H1 (cell line): Measurements from ENCODE around the gene QSOX2. TPM values are rescaled to one million over a fixed set of nuclear protein-coding genes. Genes with fewer than 3 reads are reported as not detected.

Experiments
- CTCF ChIA-PET: fragments of 300-600 bp; sonication (Branson Sonifier 250); formaldehyde crosslinking; loops from one replicate; lab custom pipeline; 2021; ENCODE audit not compliant: partially characterized antibody; lab: Charles Lee
- POLR2A ChIA-PET: fragments of 300-600 bp; sonication (Branson Sonifier 250); formaldehyde crosslinking; loops from one replicate; lab custom pipeline; 2021; ENCODE audit warnings: inconsistent platforms; ENCODE audit not compliant: partially characterized antibody; lab: Charles Lee
- DNase-seq, 2 experiments: peaks; one replicate each; pipeline versions ENCODE4 v3.0.0 to v3.0.0-alpha.2; 2010 to 2022; ENCODE audit warnings: low spot score in 2 of 2, low read depth in 1 of 2, mixed read lengths in 1 of 2
- FAIRE-seq: peaks from 2 replicates; lab custom pipeline; 2011; peaks lifted over from hg19 to GRCh38; lab: Jason Lieb, UNC
- H2AFZ ChIP-seq: 2 replicates; pipeline ENCODE4 v1.8.1; 2012; ENCODE audit warnings: low read length, inconsistent platforms
- H2AK5ac ChIP-seq: 2 replicates; pipeline ENCODE4 v1.6.1; 2013; ENCODE audit warnings: low read depth, low read length
- H2BK120ac ChIP-seq: replicated peaks from 2 replicates; pipeline ENCODE3; 2013; ENCODE audit warnings: low read depth, low read length, inconsistent platforms
- H2BK12ac ChIP-seq: 2 replicates; pipeline ENCODE4 v1.6.1; 2013; ENCODE audit warnings: low read depth, low read length
- H2BK15ac ChIP-seq: 2 replicates; pipeline ENCODE4 v1.6.1; 2013; ENCODE audit warnings: low read length
- H2BK20ac ChIP-seq: 2 replicates; pipeline ENCODE4 v1.6.1; 2013; ENCODE audit warnings: low read length
- H2BK5ac ChIP-seq: 2 replicates; pipeline ENCODE4 v1.6.1; 2013; ENCODE audit warnings: low read depth, low read length
- H3K14ac ChIP-seq: 2 replicates; pipeline ENCODE4 v1.6.1; 2013; ENCODE audit warnings: inconsistent platforms; ENCODE audit not compliant: insufficient read length
- H3K18ac ChIP-seq: 2 replicates; pipeline ENCODE4 v1.6.1; 2013; ENCODE audit warnings: low read length; ENCODE audit errors: extremely low read depth
- H3K23ac ChIP-seq: 2 replicates; pipeline ENCODE4 v1.6.1; 2013; ENCODE audit warnings: inconsistent platforms; ENCODE audit not compliant: insufficient read length
- H3K23me2 ChIP-seq: 2 replicates; pipeline ENCODE4 v1.6.1; 2013; ENCODE audit warnings: low read depth, low read length
- H3K27ac ChIP-seq: 2 replicates; pipeline ENCODE4 v1.6.1; 2011; ENCODE audit warnings: low read depth, low read length, inconsistent platforms
- H3K27me3 ChIP-seq, 4 experiments: replicated peaks in 1 of 4; 1 replicate in 1 of 4; 2 replicates in 3 of 4; pipeline versions ENCODE4 v1.6.1 to v1.8.1; 2011 to 2013; ENCODE audit warnings: low read length in 3 of 4, mild to moderate bottlenecking in 3 of 4, inconsistent platforms in 2 of 4, mixed read lengths in 2 of 4, moderate library complexity in 1 of 4; ENCODE audit not compliant: control insufficient read depth in 3 of 4, insufficient read depth in 3 of 4; ENCODE audit errors: extremely low read depth in 1 of 4
- H3K36me3 ChIP-seq, 4 experiments: 2 replicates each; pipeline versions ENCODE4 v1.6.1 to v1.8.1; 2011 to 2013; ENCODE audit warnings: mild to moderate bottlenecking in 4 of 4, low read length in 3 of 4, moderate library complexity in 2 of 4, control low read depth in 1 of 4, inconsistent platforms in 1 of 4; ENCODE audit not compliant: insufficient read depth in 4 of 4, control insufficient read depth in 2 of 4
- H3K4ac ChIP-seq: replicated peaks from 2 replicates; pipeline ENCODE3; 2013; ENCODE audit warnings: low read length, low read depth, mixed read lengths, inconsistent platforms; ENCODE audit not compliant: insufficient read length
- H3K4me1 ChIP-seq, 4 experiments: replicated peaks in 1 of 4; 1 replicate in 1 of 4; 2 replicates in 3 of 4; pipeline versions ENCODE4 v1.6.1 to v1.8.1; 2011 to 2013; ENCODE audit warnings: low read length in 3 of 4, inconsistent platforms in 2 of 4, mixed read lengths in 1 of 4; ENCODE audit not compliant: insufficient read depth in 4 of 4, control insufficient read depth in 3 of 4
- H3K4me2 ChIP-seq, 2 experiments: 2 replicates each; pipeline versions ENCODE4 v1.6.1 to v1.8.1; 2011 to 2013; ENCODE audit warnings: low read depth in 2 of 2, low read length in 2 of 2, control low read depth in 1 of 2, inconsistent platforms in 1 of 2, mild to moderate bottlenecking in 1 of 2; ENCODE audit not compliant: insufficient read depth in 1 of 2
- H3K4me3 ChIP-seq, 4 experiments: fragments of 200-600, 300-600 bp in 1 of 4; sonication (generic), shearing (Covaris generic), sonication (Bioruptor Twin) in 1 of 4; 2 replicates each; pipeline versions ENCODE4 v1.5.1 to v1.8.1; 2011 to 2016; ENCODE audit warnings: low read length in 4 of 4, low read depth in 3 of 4, control low read depth in 2 of 4, inconsistent platforms in 2 of 4, mild to moderate bottlenecking in 2 of 4, mixed read lengths in 1 of 4, moderate library complexity in 1 of 4; ENCODE audit not compliant: insufficient read depth in 2 of 4; ENCODE audit errors: extremely low read depth in 1 of 4
- H3K56ac ChIP-seq: replicated peaks from 2 replicates; pipeline ENCODE3; 2013; ENCODE audit warnings: low read depth, mild to moderate bottlenecking, mixed read lengths, low read length, inconsistent platforms; ENCODE audit not compliant: insufficient read length
- H3K79me1 ChIP-seq: 2 replicates; pipeline ENCODE4 v1.6.1; 2013; ENCODE audit warnings: low read depth, low read length, control low read depth
- H3K79me2 ChIP-seq, 2 experiments: 2 replicates each; pipeline versions ENCODE4 v1.6.1 to v1.8.1; 2012 to 2013; ENCODE audit warnings: low read length in 2 of 2, mild to moderate bottlenecking in 2 of 2, inconsistent platforms in 1 of 2; ENCODE audit not compliant: insufficient read depth in 2 of 2, control insufficient read depth in 1 of 2
- H3K9ac ChIP-seq, 4 experiments: replicated peaks in 1 of 4; 1 replicate in 1 of 4; 2 replicates in 3 of 4; pipeline versions ENCODE4 v1.6.1 to v1.8.1; 2011 to 2013; ENCODE audit warnings: low read depth in 3 of 4, low read length in 3 of 4, control low read depth in 2 of 4, mild to moderate bottlenecking in 2 of 4, moderate library complexity in 2 of 4, inconsistent platforms in 1 of 4; ENCODE audit errors: extremely low read depth in 1 of 4
- H3K9me3 ChIP-seq, 2 experiments: 2 replicates each; pipeline versions ENCODE4 v1.6.1 to v1.8.1; 2012 to 2013; ENCODE audit warnings: mild to moderate bottlenecking in 2 of 2, moderate library complexity in 2 of 2, control low read depth in 1 of 2, inconsistent platforms in 1 of 2, low read depth in 1 of 2, low read length in 1 of 2, mixed read lengths in 1 of 2; ENCODE audit not compliant: insufficient read depth in 2 of 2
- H4K20me1 ChIP-seq, 2 experiments: replicated peaks in 1 of 2; 2 replicates each; pipeline versions ENCODE3 to v1.8.1; 2011 to 2013; ENCODE audit warnings: inconsistent platforms in 2 of 2, low read length in 2 of 2, mild to moderate bottlenecking in 1 of 2; ENCODE audit not compliant: insufficient read depth in 2 of 2, control insufficient read depth in 1 of 2
- H4K5ac ChIP-seq: 2 replicates; pipeline ENCODE4 v1.6.1; 2013; ENCODE audit warnings: low read length, low read depth, mixed read lengths, inconsistent platforms; ENCODE audit not compliant: insufficient read length
- H4K8ac ChIP-seq: 2 replicates; pipeline ENCODE4 v1.8.0; 2013; ENCODE audit warnings: mild to moderate bottlenecking, moderate library complexity, low read length, inconsistent platforms; ENCODE audit not compliant: insufficient read depth; ENCODE audit errors: extremely low read depth
- H4K91ac ChIP-seq: replicated peaks from 2 replicates; pipeline ENCODE3; 2013; ENCODE audit warnings: low read length, mixed read lengths, inconsistent platforms; ENCODE audit not compliant: insufficient read length
- GABPA ChIP-seq: IDR thresholded peaks from 2 replicates; pipeline ENCODE4 v1.6.1; 2011; ENCODE audit warnings: mild to moderate bottlenecking, low read length, moderate library complexity, borderline replicate concordance; ENCODE audit not compliant: insufficient read depth
- JUN ChIP-seq: IDR thresholded peaks from 2 replicates; pipeline ENCODE4 v1.6.1; 2011; ENCODE audit warnings: low read depth, mild to moderate bottlenecking, improper control_type of control experiment, low read length
- NANOG ChIP-seq: IDR thresholded peaks from 2 replicates; pipeline ENCODE4 v1.6.1; 2011; ENCODE audit warnings: low read length, low read depth, mild to moderate bottlenecking, inconsistent platforms; ENCODE audit not compliant: insufficient read depth, poor library complexity, severe bottlenecking
- POLR2AphosphoS5 ChIP-seq: IDR thresholded peaks from 2 replicates; pipeline ENCODE4 v1.6.1; 2011; ENCODE audit warnings: low read depth, low read length
- RXRA ChIP-seq: IDR thresholded peaks from 2 replicates; pipeline ENCODE4 v1.6.1; 2011; ENCODE audit warnings: low read depth, mild to moderate bottlenecking, low read length, moderate library complexity; ENCODE audit not compliant: insufficient read depth
- SAP30 ChIP-seq: fragments of 300-600 bp; sonication (generic); IDR thresholded peaks from 2 replicates; pipeline ENCODE4 v1.7.1; 2012; ENCODE audit warnings: low read length, moderate library complexity, mild to moderate bottlenecking, inconsistent platforms; ENCODE audit not compliant: insufficient read depth, insufficient replicate concordance
- SP1 ChIP-seq: IDR thresholded peaks from 2 replicates; pipeline ENCODE4 v1.6.1; 2011; ENCODE audit warnings: low read depth, low read length
- SP2 ChIP-seq: IDR thresholded peaks from 2 replicates; pipeline ENCODE4 v1.6.1; 2012; ENCODE audit warnings: mild to moderate bottlenecking, low read length, inconsistent platforms
- SRF ChIP-seq: IDR thresholded peaks from 2 replicates; pipeline ENCODE4 v1.6.1; 2011; ENCODE audit warnings: mild to moderate bottlenecking, low read depth, low read length, moderate library complexity
- TBP ChIP-seq: IDR thresholded peaks from 2 replicates; pipeline ENCODE4 v1.6.1; 2011; ENCODE audit warnings: low read depth, low read length, improper control_type of control experiment
- TEAD4 ChIP-seq: IDR thresholded peaks from 2 replicates; pipeline ENCODE4 v1.6.1; 2012; ENCODE audit warnings: low read depth, low read length, inconsistent platforms, mixed read lengths
- WGBS, 2 experiments: shearing (Covaris generic) in 1 of 2; methylation state at CpG; one replicate each; pipeline versions ENCODE4 v1.1.6 to v1.1.7; 2013 to 2015; ENCODE audit warnings: low lambda C conversion rate in 2 of 2, mixed read lengths in 2 of 2, inconsistent platforms in 1 of 2, low coverage in 1 of 2, missing lambda C conversion rate in 1 of 2; ENCODE audit not compliant: insufficient replicate concordance in 2 of 2, insufficient coverage in 1 of 2, insufficient read length in 1 of 2; ENCODE audit errors: extremely low coverage in 1 of 2, missing lambda C conversion rate in 1 of 2; 5-methylcytosine and 5-hydroxymethylcytosine counted together
- polyA plus RNA-seq, 7 experiments: library from polyadenylated mRNA; depleted of rRNA in 3 of 7; stranded (reverse) in 5 of 7; unstranded in 2 of 7; fragments of >200 nt in 5 of 7; fragments of 200-250 nt in 2 of 7; gene quantifications; 1 replicate in 5 of 7; 2 replicates in 1 of 7; 4 replicates in 1 of 7; pipeline versions ENCODE4 v1.2.1 to v1.2.3, GENCODE V29; 2011 to 2013; ENCODE audit warnings: missing spikeins in 2 of 7, mixed read lengths in 2 of 7
- total RNA-seq: library from RNA; stranded (reverse); fragmentation: NEBNext Ultra II Directional; extraction: Animal tissue kit (Norgen Biotek cat#: 25700); gene quantifications from 2 replicates; pipeline ENCODE4 v1.2.1, GENCODE V29; 2021
- TF ChIP-seq, protein P1 (sequence below): IDR thresholded peaks from 2 replicates; pipeline ENCODE4 v1.6.1; 2012; ENCODE audit warnings: low read length, inconsistent platforms

Gene QSOX2
- total and polyA plus RNA-seq, 2 of the 8 experiments (the other 6 are each of a cell fraction or from before 2014, with no cell fraction given) = 18.0 to 28.6 TPM

DNA sequence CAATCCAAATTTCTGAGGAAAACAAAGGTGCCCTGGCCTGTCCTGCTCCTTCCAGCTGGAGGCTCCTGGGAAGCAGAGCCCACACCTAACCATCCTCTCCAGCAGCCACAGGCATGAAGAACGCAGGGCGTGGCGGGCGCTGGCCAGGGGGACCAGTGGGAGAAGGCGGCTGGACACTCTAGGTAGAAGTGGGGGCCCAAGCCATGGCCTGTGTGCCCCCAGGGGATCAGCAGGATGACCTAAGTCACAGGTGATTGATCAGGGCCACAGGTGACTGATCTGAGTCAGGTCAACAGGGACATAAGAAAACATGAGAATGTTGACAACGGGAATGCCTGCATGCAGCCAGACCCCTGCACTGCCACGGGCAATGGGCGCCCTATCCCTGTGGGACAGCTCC is 3.4 kb downstream of the QSOX2 start:
- TF ChIP-seq SP2 (no peak), POLR2AphosphoS5 (no peak), TEAD4 (no peak), SRF (no peak), JUN (no peak), NANOG (no peak), SP1 (no peak), RXRA (no peak), SAP30 (no peak), GABPA (no peak), TBP (no peak)
- TF ChIP-seq, protein P1, sequence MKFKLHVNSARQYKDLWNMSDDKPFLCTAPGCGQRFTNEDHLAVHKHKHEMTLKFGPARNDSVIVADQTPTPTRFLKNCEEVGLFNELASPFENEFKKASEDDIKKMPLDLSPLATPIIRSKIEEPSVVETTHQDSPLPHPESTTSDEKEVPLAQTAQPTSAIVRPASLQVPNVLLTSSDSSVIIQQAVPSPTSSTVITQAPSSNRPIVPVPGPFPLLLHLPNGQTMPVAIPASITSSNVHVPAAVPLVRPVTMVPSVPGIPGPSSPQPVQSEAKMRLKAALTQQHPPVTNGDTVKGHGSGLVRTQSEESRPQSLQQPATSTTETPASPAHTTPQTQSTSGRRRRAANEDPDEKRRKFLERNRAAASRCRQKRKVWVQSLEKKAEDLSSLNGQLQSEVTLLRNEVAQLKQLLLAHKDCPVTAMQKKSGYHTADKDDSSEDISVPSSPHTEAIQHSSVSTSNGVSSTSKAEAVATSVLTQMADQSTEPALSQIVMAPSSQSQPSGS = no peak
- H4K5ac ChIP-seq = no peak overlapping the region
- peaks cover 3 to 14% (median 9%) of the 10 kb centered on the region in 4 experiments; a peak in 6 of 7 replicates for H3K4me1 ChIP-seq
- H3K23ac ChIP-seq = no peak overlapping the region
- H2AK5ac ChIP-seq = no peak overlapping the region
- no peak overlapping the region for H3K4me3 ChIP-seq
- H3K79me2 ChIP-seq = peaks cover 11 to 77% of the 10 kb centered on the region in 2 experiments
- H2BK12ac ChIP-seq = no peak overlapping the region
- no peak overlapping the region for H2BK120ac ChIP-seq
- no peak overlapping the region for H3K4ac ChIP-seq
- H3K23me2 ChIP-seq = no peaks in the 10 kb centered on the region; the same call in 1 of the 2 replicates
- no peak overlapping the region for H3K56ac ChIP-seq
- peaks cover 22 to 38% of the 10 kb centered on the region in 2 experiments for H4K20me1 ChIP-seq
- no peak overlapping the region for H4K91ac ChIP-seq
- H3K14ac ChIP-seq = no peak overlapping the region
- H2BK15ac ChIP-seq = no peak overlapping the region
- ChIA-PET POLR2A (interaction anchor here (0.6 to 1.4 kb wide), 4 partner anchors 13 to 45 kb away, joined by 3 to 4 read pairs (median 3); no protein-coding TSS in a partner anchor), CTCF (interaction anchor here (1.3 to 1.7 kb wide), 4 partner anchors 25 to 104 kb away, joined by 3 to 6 read pairs (median 4); no protein-coding TSS in a partner anchor)
- H2AFZ ChIP-seq = no peak overlapping the region
- H3K36me3 ChIP-seq = peaks cover 0 to 3% (median 1%) of the 10 kb centered on the region in 4 experiments; a peak in 2 of 8 replicates
- no peak overlapping the region for H3K18ac ChIP-seq
- no peak overlapping the region for H2BK5ac ChIP-seq
- no peak overlapping the region for H3K27ac ChIP-seq
- no peak for DNase-seq
- no peak overlapping the region for H2BK20ac ChIP-seq
- peak overlapping the region; percentile 43; the same call in 1 of the 2 replicates for H4K8ac ChIP-seq
- H3K79me1 ChIP-seq = peaks cover 30% of the 10 kb centered on the region
- H3K9me3 ChIP-seq = no peaks in the 10 kb centered on the region
- 82% methylated on average over 8 of the region's 8 CpGs; no CpG with 5 or more reads in 1 of the 2 experiments for WGBS, 2 experiments
- FAIRE-seq = no peak
- peaks cover 0 to 7% (median 1%) of the 10 kb centered on the region in 4 experiments; a peak in 4 of 7 replicates for H3K27me3 ChIP-seq
- no peak overlapping the region; a peak in 1 of 4 replicates for H3K4me2 ChIP-seq
- H3K9ac ChIP-seq = no peak overlapping the region; a peak in 1 of 7 replicates
